NB4 (cell line): Measurements from ENCODE around the gene RNASE13.

Source experiments
- DNase-seq: peaks from one replicate; pipeline ENCODE4 v3.0.0; 2010; ENCODE audit warnings: low read depth
- H3K4me3 ChIP-seq: one replicate; pipeline ENCODE4 v1.5.1; 2011; ENCODE audit warnings: mild to moderate bottlenecking, low read depth, low read length, moderate library complexity
- CTCF ChIP-seq: IDR thresholded peaks from one replicate; pipeline ENCODE4 v1.5.1; 2012; ENCODE audit warnings: low read depth, low read length
- MAX ChIP-seq: IDR thresholded peaks from 2 replicates; pipeline ENCODE4 v1.6.1; 2011; ENCODE audit warnings: low read depth, low read length
- MYC ChIP-seq: IDR thresholded peaks from 2 replicates; pipeline ENCODE4 v1.6.1; 2011; ENCODE audit warnings: low read depth, low read length
- POLR2A ChIP-seq: IDR thresholded peaks from 2 replicates; pipeline ENCODE4 v1.6.1; 2011; ENCODE audit warnings: mild to moderate bottlenecking; ENCODE audit not compliant: insufficient read length; ENCODE audit errors: extremely low read depth

RNASE13 gene

GRCh38 chr14:21003788-21004346 is 30.7 kb downstream of the RNASE13 start:
- DNase-seq: no peak
- TF ChIP-seq CTCF (no peak), MAX (no peak), POLR2A (no peak), MYC (no peak)
- H3K4me3 ChIP-seq: no peak overlapping the region

GRCh38 chr14:21001218-21001617 is 33.4 kb downstream of the RNASE13 start:
- no peak overlapping the region for H3K4me3 ChIP-seq
- DNase-seq: no peak
- TF ChIP-seq MYC: no peak
- no peak for TF ChIP-seq POLR2A
- TF ChIP-seq CTCF: no peak
- no peak for TF ChIP-seq MAX

GRCh38 chr14:20999591-20999990 is 35.0 kb downstream of the RNASE13 start:
- no peak overlapping the region for H3K4me3 ChIP-seq
- TF ChIP-seq MAX (no peak), CTCF (no peak), POLR2A (no peak), MYC (no peak)
- DNase-seq: no peak

GRCh38 chr14:20998674-20999366 is 35.8 kb downstream of the RNASE13 start, which contains the start of gene SLC39A2:
Gene SLC39A2, plus strand, starts transcription at chr14:20999293. Its CDS starts 154 bp downstream, at chr14:20999447.
- no peak for TF ChIP-seq POLR2A
- TF ChIP-seq MYC: no peak
- TF ChIP-seq CTCF: no peak
- TF ChIP-seq MAX: no peak
- no peak within 1 kb of the TSS for H3K4me3 ChIP-seq
- DNase-seq: no peak

- TF ChIP-seq CTCF (no peak), MAX (no peak), MYC (no peak), POLR2A (no peak)
- no peak overlapping the region for H3K4me3 ChIP-seq
- DNase-seq: no peak
Measured at GRCh38 chr14:20998139-20998538, 36.5 kb downstream of the RNASE13 start.
